Right lobe of liver (tissue), 6 donors: ENCODE data around the gene CIART. TPM values are rescaled to one million over a fixed set of nuclear protein-coding genes. Genes with fewer than 3 reads are reported as not detected.
A peak's percentile ranks its signal among the peaks of the same experiment; 100 is the strongest.

ENCODE experiments used
- ATAC-seq, 4 donors: fragments of 200-7000 bp; cut with Tn5 transposase; one replicate each; pipeline ENCODE4 v1.9.1; 2020; ENCODE audit warnings: mild to moderate bottlenecking in 4 of 4, moderate library complexity in 4 of 4
- DNase-seq, 3 donors: peaks; one replicate each; pipeline ENCODE4 v3.0.0-alpha.2; 2020
- H3K27ac ChIP-seq, 3 donors: fragments of 200-600 bp; one replicate each; pipeline ENCODE4 v1.8.0; 2022
- H3K27me3 ChIP-seq, 2 donors: fragments of 200-600 bp; one replicate each; pipeline ENCODE4 v1.8.0; 2022
- H3K36me3 ChIP-seq, 4 donors: fragments of 200-600 bp; sonication (generic) in 1 of 4; one replicate each; pipeline versions ENCODE4 v1.5.1 to v1.8.0; 2017 to 2022; ENCODE audit warnings: control low read depth in 1 of 4
- H3K4me1 ChIP-seq, 4 donors: fragments of 200-600 bp; sonication (generic) in 1 of 4; one replicate each; pipeline versions ENCODE4 v1.5.1 to v1.8.0; 2017 to 2022; ENCODE audit warnings: control low read depth in 1 of 4
- H3K4me3 ChIP-seq, 3 donors: fragments of 200-600 bp; one replicate each; pipeline ENCODE4 v1.8.0; 2022
- H3K9me3 ChIP-seq, 4 donors: fragments of 200-600 bp; sonication (generic) in 1 of 4; one replicate each; pipeline versions ENCODE4 v1.5.1 to v1.8.0; 2017 to 2022; ENCODE audit warnings: control low read depth in 1 of 4
- POLR2A ChIP-seq: fragments of 450-650 bp; IDR thresholded peaks from one replicate; pipeline ENCODE4 v1.6.1; 2017; ENCODE audit warnings: antibody characterized with exemption, mild to moderate bottlenecking
- WGBS: methylation state at CpG from one replicate; pipeline ENCODE4 v1.1.6; 2018; ENCODE audit warnings: low coverage, low lambda C conversion rate; ENCODE audit not compliant: insufficient coverage; ENCODE audit errors: missing lambda C conversion rate; 5-methylcytosine and 5-hydroxymethylcytosine counted together
- intact Hi-C, 2 donors: fragments of 100-400 bp; cut with DNase I; formaldehyde crosslinking; loops; one replicate each; pipeline versions ENCODE4 v1.11.2 to v1.14.1; 2022
- total RNA-seq, 6 experiments: library from RNA; depleted of rRNA in 2 of 6; stranded (reverse); fragments of >200 nt in 2 of 6; fragmentation: NEBNext Ultra II Directional in 3 of 6; extraction: Animal tissue kit (Norgen Biotek cat#: 25700) in 3 of 6; gene quantifications; one replicate each; pipeline versions ENCODE4 v1.1.0 to v1.2.4, GENCODE V29; 2016 to 2023
- TF ChIP-seq, protein P1 (sequence below), 4 donors: fragments of 200-600 bp in 3 of 4; fragments of 450-650 bp in 1 of 4; IDR thresholded peaks; one replicate each; pipeline versions ENCODE4 v1.5.1 to v1.8.0; 2016 to 2022; ENCODE audit warnings: antibody characterized with exemption in 4 of 4, mild to moderate bottlenecking in 2 of 4
- donor health status: DM: no; HTN: yes; CAD: no.
- donor health status: DM: no; HTN: no; CAD: no.
- donor health status: DM: no; HTN: no; CAD: no.
- donor health status: DM: no; HTN: yes; CAD: no.
- donor health status: DM: no; HTN: yes; CAD: no.

The CIART gene
- total RNA-seq, 6 experiments from 2014 or later = 2.0 to 8.4 (median 4.4) TPM

DNA sequence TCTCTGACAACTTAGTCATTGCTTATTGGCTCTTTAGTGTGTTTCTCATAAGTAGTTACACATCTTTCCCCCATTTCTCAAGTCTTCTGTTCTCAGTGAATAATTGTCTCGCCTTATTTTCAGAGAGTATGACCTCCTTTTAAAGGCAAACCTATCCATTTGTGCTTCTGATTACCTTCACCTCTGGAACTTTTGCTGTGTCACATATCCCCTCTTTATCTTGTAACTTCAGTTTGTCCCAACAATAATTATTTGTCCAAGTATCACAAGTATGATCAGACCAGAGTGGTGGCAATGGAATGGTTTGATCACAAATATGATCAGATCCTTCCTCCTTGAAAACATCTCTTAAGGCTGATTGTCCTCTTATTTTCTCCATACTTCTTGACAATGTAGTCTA is 6.0 kb downstream of the CIART start:
- H3K27ac ChIP-seq = no peak overlapping the region
- peaks cover 0 to 7% (median 0%) of the 10 kb centered on the region in 4 donors for H3K36me3 ChIP-seq
- no peak for ATAC-seq
- intact Hi-C loops = no loop called here
- H3K4me3 ChIP-seq = no peak overlapping the region
- WGBS = 67% methylated on average over 1 of the region's 1 CpG
- H3K9me3 ChIP-seq = no peaks in the 10 kb centered on the region
- H3K27me3 ChIP-seq = no peaks in the 10 kb centered on the region
- no peak for DNase-seq
- TF ChIP-seq POLR2A = no peak
- TF ChIP-seq, protein P1, sequence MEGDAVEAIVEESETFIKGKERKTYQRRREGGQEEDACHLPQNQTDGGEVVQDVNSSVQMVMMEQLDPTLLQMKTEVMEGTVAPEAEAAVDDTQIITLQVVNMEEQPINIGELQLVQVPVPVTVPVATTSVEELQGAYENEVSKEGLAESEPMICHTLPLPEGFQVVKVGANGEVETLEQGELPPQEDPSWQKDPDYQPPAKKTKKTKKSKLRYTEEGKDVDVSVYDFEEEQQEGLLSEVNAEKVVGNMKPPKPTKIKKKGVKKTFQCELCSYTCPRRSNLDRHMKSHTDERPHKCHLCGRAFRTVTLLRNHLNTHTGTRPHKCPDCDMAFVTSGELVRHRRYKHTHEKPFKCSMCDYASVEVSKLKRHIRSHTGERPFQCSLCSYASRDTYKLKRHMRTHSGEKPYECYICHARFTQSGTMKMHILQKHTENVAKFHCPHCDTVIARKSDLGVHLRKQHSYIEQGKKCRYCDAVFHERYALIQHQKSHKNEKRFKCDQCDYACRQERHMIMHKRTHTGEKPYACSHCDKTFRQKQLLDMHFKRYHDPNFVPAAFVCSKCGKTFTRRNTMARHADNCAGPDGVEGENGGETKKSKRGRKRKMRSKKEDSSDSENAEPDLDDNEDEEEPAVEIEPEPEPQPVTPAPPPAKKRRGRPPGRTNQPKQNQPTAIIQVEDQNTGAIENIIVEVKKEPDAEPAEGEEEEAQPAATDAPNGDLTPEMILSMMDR (IDR thresholded peaks at IDR 0.05) = no peak
- no peaks in the 10 kb centered on the region for H3K4me1 ChIP-seq

DNA sequence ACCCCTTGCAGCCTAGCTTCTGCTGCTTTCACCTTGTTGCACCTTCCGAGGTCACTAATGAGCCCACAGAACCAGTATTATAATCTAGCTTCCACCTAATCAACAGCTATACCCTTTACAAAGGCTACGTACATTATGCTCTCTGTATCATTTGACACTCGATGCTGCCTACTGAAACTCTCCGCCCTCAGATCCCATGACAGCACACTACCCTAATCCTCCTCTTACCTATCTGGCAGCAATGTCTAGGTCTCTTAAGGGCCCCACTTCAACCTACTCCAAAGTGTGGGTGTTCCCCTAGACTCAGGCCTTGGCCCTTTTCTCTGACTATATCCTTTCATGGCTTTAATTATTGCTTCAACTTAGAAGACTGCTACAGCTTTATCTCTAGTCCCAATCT is 6.5 kb downstream of the CIART start:
- intact Hi-C loops = no loop called here
- H3K4me1 ChIP-seq = no peaks in the 10 kb centered on the region
- TF ChIP-seq, protein P1 (IDR thresholded peaks at IDR 0.05) = no peak
- no peak for TF ChIP-seq POLR2A
- no peak overlapping the region for H3K27ac ChIP-seq
- H3K27me3 ChIP-seq = no peaks in the 10 kb centered on the region
- H3K36me3 ChIP-seq = peaks cover 0 to 7% (median 0%) of the 10 kb centered on the region in 4 donors
- no peak for ATAC-seq
- 92% methylated on average over 3 of the region's 4 CpGs for WGBS
- DNase-seq = no peak
- no peak overlapping the region for H3K4me3 ChIP-seq
- H3K9me3 ChIP-seq = no peaks in the 10 kb centered on the region

DNA sequence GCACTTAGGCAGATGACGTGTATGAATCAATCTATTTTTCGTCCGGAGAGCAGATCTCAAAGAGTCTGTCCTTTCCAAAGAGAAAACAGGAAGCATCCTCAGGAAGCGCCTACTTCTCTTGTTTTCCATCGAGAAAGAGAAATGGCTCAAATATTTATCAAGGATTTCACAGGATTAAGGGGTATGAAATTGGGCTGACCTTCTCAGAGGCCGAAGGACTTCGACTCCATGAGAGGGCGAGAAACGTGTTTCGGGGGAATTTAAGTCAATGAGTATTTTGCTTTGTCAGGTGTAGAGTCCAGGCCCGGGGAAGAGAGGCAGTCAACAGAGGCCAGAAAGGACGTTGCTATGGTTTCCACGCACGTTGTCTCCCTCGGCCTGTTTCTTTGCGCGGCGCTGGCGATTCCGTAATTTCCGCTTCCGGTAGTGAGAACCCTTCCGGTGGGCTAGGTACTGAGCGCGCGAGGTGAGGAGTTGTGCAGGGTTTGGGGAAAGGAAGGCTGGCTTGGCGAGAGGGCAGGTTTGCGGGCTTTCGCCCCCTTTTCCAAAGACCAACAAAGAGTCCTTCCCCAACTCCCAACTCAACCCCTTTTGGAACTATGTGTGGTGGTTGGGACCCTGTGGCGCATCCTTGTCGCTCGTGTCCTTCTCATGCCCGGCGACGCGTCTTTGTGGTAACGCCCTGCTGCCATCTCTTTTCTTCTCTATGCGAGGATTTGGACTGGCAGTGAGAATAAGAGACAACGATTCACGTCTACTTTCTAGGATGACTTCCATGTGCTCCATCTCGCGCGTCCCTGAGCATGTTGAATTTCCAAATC is 11.3 kb downstream of the CIART start, which contains the start of gene MRPS21:
TSS of gene MRPS21 (plus strand) at position 429 of the 821 bp plus-strand sequence. CDS start 506 bp downstream, outside the sequence.
- 4% methylated on average over 33 of the region's 43 CpGs for WGBS
- peak; percentile 97 to 99 (median 99) for ATAC-seq
- DNase-seq = peak; percentile 85 to 92 (median 91)
- peaks cover 0 to 4% (median 0%) of the 10 kb centered on the region in 4 donors for H3K4me1 ChIP-seq
- H3K9me3 ChIP-seq = no peaks in the 10 kb centered on the region
- peak; percentile 68 for TF ChIP-seq POLR2A
- TF ChIP-seq, protein P1 (IDR thresholded peaks at IDR 0.05) = no peak
- no peaks in the 10 kb centered on the region for H3K27me3 ChIP-seq
- peak within 1 kb of the TSS; percentile 51 to 94 (median 74) for H3K4me3 ChIP-seq
- peak within 1 kb of the TSS; percentile 44 to 52 (median 50) for H3K27ac ChIP-seq
- peaks cover 0 to 5% (median under 1%) of the 10 kb centered on the region in 4 donors for H3K36me3 ChIP-seq
- intact Hi-C loops = no loop called here

DNA sequence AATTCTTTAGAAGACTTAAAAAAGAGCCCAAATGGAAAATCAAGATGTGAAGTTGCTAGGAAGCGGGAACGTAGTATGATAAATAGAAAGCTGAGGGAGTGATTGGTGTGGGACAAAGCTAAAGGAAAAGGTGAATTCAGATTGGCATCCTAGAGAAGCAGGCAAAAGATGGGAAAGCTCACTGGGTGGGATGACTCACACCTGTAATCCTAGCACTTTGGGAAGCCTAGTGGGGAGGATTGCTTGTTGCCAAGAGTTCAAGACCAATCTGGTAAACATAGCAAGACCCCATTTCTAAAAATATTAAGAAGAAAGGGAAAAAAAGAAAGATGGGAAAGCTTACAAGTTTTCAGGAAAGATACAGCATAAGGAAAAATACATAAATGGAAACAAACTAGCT is 13.1 kb downstream of the CIART start:
- peaks cover 0 to 6% (median 2%) of the 10 kb centered on the region in 4 donors for H3K36me3 ChIP-seq
- no peaks in the 10 kb centered on the region for H3K27me3 ChIP-seq
- WGBS = 96% methylated on average over 2 of the region's 2 CpGs
- TF ChIP-seq, protein P1 (IDR thresholded peaks at IDR 0.05) = no peak
- no peak for TF ChIP-seq POLR2A
- peaks cover 0 to 4% (median 0%) of the 10 kb centered on the region in 4 donors for H3K4me1 ChIP-seq
- H3K9me3 ChIP-seq = no peaks in the 10 kb centered on the region
- no peak overlapping the region for H3K4me3 ChIP-seq
- intact Hi-C loops = no loop called here
- DNase-seq = no peak
- H3K27ac ChIP-seq = no peak overlapping the region
- no peak for ATAC-seq
